ENCODE data around the gene CD3E. TPM values are rescaled to one million over a fixed set of nuclear protein-coding genes. Genes with fewer than 3 reads are reported as not detected.
A peak's percentile ranks its signal among the peaks of the same experiment; 100 is the strongest.

Gene CD3E
- total and polyA plus RNA-seq, 2 of the 8 experiments (the other 6 are each of a cell fraction or from before 2014, with no cell fraction given): not detected

- Histone ChIP-seq H3K4me1 (replicated peaks in 1 of 4; ENCODE audit: control insufficient read depth in 3 of 4, insufficient read depth in 4 of 4, low read length in 3 of 4) (no peaks in the 10 kb centered on the region), H3K4me3 (ENCODE audit: extremely low read depth in 1 of 4, insufficient read depth in 2 of 4, low read depth in 3 of 4, low read length in 4 of 4) (no peak overlapping the region), H3K56ac (replicated peaks; ENCODE audit: insufficient read length, low read depth, low read length) (no peak overlapping the region), H3K27ac (ENCODE audit: low read depth, low read length) (no peak overlapping the region), H2AK5ac (ENCODE audit: low read depth, low read length) (no peak overlapping the region), H3K79me2 (ENCODE audit: control insufficient read depth in 1 of 2, insufficient read depth in 2 of 2, low read length in 2 of 2) (no peaks in the 10 kb centered on the region), H2BK5ac (ENCODE audit: low read depth, low read length) (no peak overlapping the region), H4K8ac (ENCODE audit: extremely low read depth, insufficient read depth, low read length) (no peak overlapping the region), H3K23ac (ENCODE audit: insufficient read length) (peak overlapping the region; percentile 40), H4K91ac (replicated peaks; ENCODE audit: insufficient read length, low read length) (no peak overlapping the region), H3K14ac (ENCODE audit: insufficient read length) (no peak overlapping the region), H3K79me1 (ENCODE audit: low read depth, low read length) (no peaks in the 10 kb centered on the region), H2BK12ac (ENCODE audit: low read depth, low read length) (no peak overlapping the region), H3K4me2 (ENCODE audit: insufficient read depth in 1 of 2, low read depth in 2 of 2, low read length in 2 of 2) (no peak overlapping the region), H2BK120ac (replicated peaks; ENCODE audit: low read depth, low read length) (no peak overlapping the region), H3K9ac (replicated peaks in 1 of 4; ENCODE audit: extremely low read depth in 1 of 4, low read depth in 3 of 4, low read length in 3 of 4) (no peak overlapping the region), H4K20me1 (replicated peaks in 1 of 2; ENCODE audit: control insufficient read depth in 1 of 2, insufficient read depth in 2 of 2, low read length in 2 of 2) (no peaks in the 10 kb centered on the region), H2AFZ (ENCODE audit: low read length) (no peak overlapping the region), H3K18ac (ENCODE audit: extremely low read depth, low read length) (no peak overlapping the region), H3K36me3 (ENCODE audit: control insufficient read depth in 2 of 4, insufficient read depth in 4 of 4, low read length in 3 of 4) (no peaks in the 10 kb centered on the region), H3K9me3 (ENCODE audit: insufficient read depth in 2 of 2, low read depth in 1 of 2, low read length in 1 of 2) (no peaks in the 10 kb centered on the region), H3K27me3 (replicated peaks in 1 of 4; ENCODE audit: control insufficient read depth in 3 of 4, extremely low read depth in 1 of 4, insufficient read depth in 3 of 4, low read length in 3 of 4) (no peaks in the 10 kb centered on the region), H2BK15ac (ENCODE audit: low read length) (no peak overlapping the region), H4K5ac (ENCODE audit: insufficient read length, low read depth, low read length) (no peak overlapping the region), H3K23me2 (ENCODE audit: low read depth, low read length) (no peaks in the 10 kb centered on the region), H2BK20ac (ENCODE audit: low read length) (no peak overlapping the region), H3K4ac (replicated peaks; ENCODE audit: insufficient read length, low read depth, low read length) (no peak overlapping the region)
- 75% methylated on average over 1 of the region's 1 CpG; no CpG with 5 or more reads in 1 of the 2 experiments for WGBS, 2 experiments (ENCODE audit: extremely low coverage in 1 of 2, insufficient coverage in 1 of 2, insufficient read length in 1 of 2, insufficient replicate concordance in 2 of 2, low coverage in 1 of 2, low lambda C conversion rate in 2 of 2, missing lambda C conversion rate in 1 of 2)
- ChIA-PET POLR2A (ENCODE audit: partially characterized antibody) (interaction anchor here (1.2 to 1.7 kb wide), 2 partner anchors 14 to 44 kb away, joined by 3 to 6 read pairs; no protein-coding TSS in a partner anchor), CTCF (ENCODE audit: partially characterized antibody) (interaction anchor here (1.5 to 2.2 kb wide), 2 partner anchors 11 to 13 kb away, joined by 3 to 7 read pairs; no protein-coding TSS in a partner anchor)
- DNase-seq (ENCODE audit: low read depth in 1 of 2, low spot score in 2 of 2) (no peak), FAIRE-seq (no peak)
- TF ChIP-seq BRCA1 (IDR thresholded peaks at IDR 0.05; ENCODE audit: low read depth, low read length) (no peak), EP300 (IDR thresholded peaks at IDR 0.05; ENCODE audit: borderline replicate concordance in 1 of 2, low read depth in 2 of 2, low read length in 2 of 2) (no peak), SUZ12 (IDR thresholded peaks at IDR 0.05; ENCODE audit: low read length) (no peak), MAX (IDR thresholded peaks at IDR 0.05) (no peak), KDM1A (IDR thresholded peaks at IDR 0.05; ENCODE audit: borderline replicate concordance, low read length) (no peak), E2F6 (IDR thresholded peaks at IDR 0.05) (no peak), TEAD4 (IDR thresholded peaks at IDR 0.05; ENCODE audit: low read depth, low read length) (no peak), SAP30 (IDR thresholded peaks at IDR 0.05; ENCODE audit: insufficient read depth, insufficient replicate concordance, low read length) (no peak)
Measured at GRCh38 chr11:118276422-118276821, 28.1 kb upstream of the CD3E start.

Data from H1 (cell line).